Kidney glomerular epithelial cell (primary cell): ENCODE data around the gene LHFPL6.
A peak's percentile ranks its signal among the peaks of the same experiment; 100 is the strongest.

Source experiments
- DNase-seq: peaks from one replicate; lab custom pipeline; 2025; lab: John Stamatoyannopoulos, UW

The LHFPL6 gene

GRCh38 chr13:39411511-39411910 is 191.5 kb downstream of the LHFPL6 start:
- no peak for DNase-seq

DNA sequence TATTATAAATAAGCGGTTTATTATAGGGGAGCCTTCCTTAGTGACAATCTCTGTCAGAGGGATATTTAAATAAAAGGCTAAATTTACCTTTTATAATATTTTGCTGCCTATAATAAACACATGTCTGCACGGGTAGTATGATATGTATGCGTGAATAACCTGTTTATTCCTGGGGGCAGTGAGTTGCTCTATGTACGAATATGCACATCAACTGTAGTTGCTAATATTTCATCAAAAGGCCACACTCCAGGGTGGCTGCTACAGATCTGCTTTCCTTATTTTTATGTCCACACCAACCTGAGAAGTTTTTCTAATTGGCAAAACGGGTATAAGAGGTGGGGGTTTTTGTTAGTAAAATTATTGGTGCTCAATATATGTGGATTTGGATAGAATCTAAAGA is 192.0 kb downstream of the LHFPL6 start:
- DNase-seq = no peak

DNA sequence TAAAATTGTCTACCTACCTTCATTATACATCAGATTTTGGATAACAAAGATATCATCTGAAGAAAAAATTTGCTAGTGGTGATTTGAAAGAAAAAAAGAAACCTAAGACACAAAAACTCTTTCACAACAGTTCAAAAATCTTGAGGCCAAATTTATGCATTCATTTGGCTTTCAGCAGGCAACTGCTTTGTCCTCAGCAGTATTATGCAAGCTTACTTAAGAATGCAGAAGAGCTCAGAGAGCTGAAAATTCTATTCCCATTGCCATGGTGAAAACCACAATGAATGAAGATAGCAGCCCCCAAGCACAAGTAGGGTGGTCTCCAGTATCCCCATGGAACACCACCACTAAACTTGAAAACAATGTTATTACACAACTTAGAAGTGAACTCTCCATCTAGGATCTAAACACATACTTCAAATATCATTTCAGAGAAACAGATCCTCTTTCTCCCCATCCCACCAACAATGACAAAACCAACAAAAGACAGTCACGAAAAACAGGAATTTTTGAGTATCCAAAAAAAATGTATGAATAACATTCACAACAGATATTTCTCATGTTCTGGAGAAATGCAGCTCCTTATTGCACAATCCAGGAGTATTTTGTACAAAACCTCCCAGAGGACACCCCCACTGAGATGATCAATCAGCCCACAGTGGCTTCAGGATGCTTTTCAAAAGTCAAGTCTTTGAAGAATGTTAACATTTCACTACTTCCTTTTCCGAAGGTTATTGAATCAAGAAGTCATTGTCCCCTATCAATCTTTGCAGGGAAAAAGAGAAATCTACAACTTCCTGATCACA is 192.7 kb downstream of the LHFPL6 start:
- DNase-seq = no peak

DNA sequence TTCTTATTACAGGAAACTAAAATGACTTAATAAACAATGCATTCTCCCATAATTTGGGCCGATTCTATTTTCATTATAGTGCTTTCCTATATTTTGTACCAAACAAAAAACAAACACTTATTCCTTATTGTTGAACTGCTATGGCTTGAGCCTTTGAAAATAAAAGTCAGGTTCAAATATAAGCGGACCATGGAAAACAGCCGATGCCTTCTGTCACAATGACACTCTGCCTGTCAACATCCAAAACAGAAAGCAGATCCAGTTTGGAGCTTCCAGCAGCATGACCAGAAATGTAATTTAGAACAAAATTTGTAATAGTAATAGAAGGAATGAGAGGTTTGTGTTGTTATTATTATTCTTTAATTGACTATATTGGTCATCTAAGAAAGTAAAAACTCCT is 194.5 kb downstream of the LHFPL6 start:
- no peak for DNase-seq

GRCh38 chr13:39407786-39408185 is 195.2 kb downstream of the LHFPL6 start:
- no peak for DNase-seq

DNA sequence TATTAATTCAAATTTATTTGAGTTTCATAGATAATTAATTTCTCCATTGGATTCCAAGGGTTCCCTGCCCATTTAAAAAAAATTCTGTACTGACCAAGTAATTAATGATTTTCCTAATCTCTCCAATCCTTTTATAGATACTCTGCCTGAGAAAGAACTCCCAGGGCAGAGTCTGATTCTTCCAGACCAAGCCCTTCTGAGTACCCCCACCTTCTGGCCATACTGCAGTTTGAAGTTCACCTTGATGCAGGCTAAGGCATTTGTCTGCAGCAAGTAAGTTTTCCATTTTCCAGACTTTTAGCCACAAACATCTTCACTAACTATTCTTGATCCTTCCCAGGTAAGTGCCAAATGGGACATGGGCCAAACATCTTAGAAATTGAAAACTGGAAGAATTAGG is 195.9 kb downstream of the LHFPL6 start:
- no peak for DNase-seq

GRCh38 chr13:39406688-39407087 is 196.3 kb downstream of the LHFPL6 start:
- no peak for DNase-seq

GRCh38 chr13:39405596-39406205 is 197.3 kb downstream of the LHFPL6 start:
- no peak for DNase-seq

DNA sequence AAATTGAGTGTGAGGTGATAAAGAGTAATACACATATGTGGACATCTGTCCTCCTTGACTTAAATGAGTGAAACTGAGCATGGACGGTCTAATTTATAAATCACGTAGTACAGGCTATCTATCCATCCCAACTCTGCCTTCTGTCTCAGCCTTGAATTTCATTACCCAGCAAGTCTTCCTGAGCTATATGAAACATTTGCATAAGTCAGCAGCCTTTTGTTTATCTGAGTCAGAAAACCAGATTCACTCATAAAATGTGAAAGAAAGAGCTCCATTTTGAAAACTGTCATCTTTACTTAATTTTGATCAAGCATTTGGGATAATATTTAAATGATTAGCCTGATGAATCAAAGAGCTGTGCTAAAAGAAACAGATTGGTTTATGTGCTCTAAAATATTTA is 197.9 kb downstream of the LHFPL6 start:
- no peak for DNase-seq

DNA sequence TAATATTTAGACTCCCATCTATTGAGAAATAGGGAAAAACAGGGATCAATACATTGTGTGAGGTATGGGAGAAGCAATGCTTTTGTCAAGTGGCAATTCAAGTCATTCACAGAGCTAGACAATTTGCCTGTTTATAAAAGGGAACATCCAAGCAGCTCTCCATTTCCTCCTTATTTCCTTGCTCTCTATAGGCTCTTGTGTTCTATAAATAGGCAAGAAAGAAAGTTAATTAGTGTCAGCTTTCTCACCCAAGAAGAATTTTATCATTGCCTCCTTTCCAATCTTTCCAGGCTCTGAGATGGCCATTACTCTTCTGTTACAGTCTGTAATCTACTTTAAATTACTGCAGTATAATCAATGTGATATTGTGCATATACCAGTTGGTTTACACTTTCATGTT is 199.9 kb downstream of the LHFPL6 start:
- peak; percentile 5 for DNase-seq

DNA sequence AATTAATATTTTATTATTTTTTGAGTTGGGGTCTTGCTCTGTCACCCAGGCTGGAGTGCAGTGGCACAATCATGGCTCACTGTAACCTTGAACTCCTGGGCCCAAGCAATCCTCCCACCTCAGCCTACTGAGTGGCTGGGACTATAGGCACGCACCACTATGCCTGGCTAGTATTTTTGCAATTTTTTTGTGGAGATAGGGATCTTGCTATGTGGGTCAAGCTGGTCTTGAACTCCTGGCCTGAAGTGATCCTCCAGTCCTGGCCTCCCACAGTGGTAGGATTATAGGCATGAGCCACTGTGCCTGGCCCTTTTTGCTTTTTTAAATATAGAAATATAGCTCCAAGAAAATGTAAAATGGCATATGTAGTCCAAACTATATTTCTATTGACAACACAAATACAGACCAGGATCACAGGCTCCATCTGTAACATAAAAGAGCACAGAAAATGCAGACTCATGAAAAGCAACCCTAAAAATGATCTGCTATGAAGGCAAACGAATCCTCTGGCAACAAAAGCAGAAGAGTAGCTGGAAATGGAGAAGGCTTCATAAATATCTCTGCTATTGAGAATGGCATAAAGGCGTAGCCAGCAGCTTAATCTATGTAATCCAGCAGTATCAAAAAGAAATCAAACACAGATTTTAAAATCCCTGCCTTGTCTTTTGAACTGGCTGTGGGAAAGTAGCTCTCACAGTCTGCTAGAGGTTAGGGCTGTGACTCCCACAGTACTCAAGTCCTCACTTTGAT is 200.6 kb downstream of the LHFPL6 start:
- no peak for DNase-seq

DNA sequence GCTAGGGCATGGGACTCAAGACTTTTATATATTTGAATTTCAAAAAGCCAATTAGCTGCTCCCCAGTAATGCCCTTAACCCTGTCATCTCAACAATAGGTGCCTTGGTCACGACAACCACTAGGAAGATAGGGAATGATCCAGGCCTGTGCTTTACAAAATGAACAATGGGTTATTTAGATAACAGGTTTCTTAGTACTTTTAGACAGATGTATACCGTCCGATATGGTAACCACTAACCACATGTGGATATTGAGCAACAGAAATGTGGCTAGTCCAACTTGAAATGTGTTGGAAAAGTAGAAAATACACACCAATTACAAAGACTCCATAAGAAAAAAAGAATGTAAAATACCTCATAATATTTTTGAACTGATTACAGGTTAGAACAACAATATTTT is 201.2 kb downstream of the LHFPL6 start:
- no peak for DNase-seq

DNA sequence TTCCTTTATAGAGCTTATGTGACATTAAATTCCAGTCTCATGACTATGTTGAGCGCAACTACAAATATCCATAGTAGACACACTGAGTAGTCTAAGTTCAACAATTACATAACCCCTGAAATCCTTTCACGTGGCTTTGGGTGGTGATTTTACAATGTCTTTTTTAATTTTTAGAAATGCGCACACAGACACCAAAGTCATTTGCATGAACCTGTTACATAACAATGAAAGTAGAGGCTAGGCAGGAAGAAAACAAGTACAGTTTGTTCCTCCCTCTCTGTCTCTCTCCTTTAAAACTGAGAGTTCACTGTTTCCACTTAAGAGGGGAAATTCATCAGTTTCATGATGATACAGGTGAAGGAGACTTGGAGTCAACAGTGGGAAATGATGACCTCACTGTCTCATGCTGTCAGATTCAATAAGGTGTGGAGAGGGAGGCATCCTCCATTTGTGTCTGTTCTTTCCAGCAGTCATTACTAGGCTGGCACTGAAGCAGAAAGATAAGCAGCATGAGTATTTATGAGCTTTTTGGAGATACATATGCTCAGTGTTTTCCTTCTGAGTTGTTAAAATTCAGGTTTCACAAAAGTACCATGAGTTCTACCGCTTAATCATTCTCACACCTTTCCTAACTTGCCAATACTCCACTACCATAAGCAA is 201.8 kb downstream of the LHFPL6 start:
- DNase-seq = peak; percentile 35

- no peak for DNase-seq
These were observed 203.9 kb downstream of the LHFPL6 start for GRCh38 chr13:39399102-39399501.

GRCh38 chr13:39397896-39398265 is 205.1 kb downstream of the LHFPL6 start:
- DNase-seq = no peak

GRCh38 chr13:39397226-39397895 is 205.6 kb downstream of the LHFPL6 start:
- DNase-seq = peak; percentile 14

GRCh38 chr13:39394796-39395678 is 208.0 kb downstream of the LHFPL6 start:
- DNase-seq = no peak

DNA sequence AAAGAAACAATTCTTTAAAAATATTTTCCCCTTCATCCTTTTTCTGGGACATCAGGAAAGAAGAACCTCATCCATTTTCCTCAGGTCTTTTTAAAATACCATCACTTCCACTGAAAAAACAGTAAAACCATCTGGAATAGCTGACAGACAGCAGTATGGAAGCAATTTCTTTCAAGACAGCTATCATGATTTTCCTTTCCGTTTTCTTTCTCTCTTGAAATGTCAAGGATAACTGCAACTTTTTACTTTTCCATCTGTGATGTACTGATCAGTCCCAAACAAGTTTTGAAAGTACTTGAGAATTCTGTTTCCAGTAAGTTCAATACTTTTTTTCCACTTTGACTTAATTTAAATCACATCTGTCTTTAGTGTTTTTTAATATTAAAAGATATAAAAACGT is 211.2 kb downstream of the LHFPL6 start:
- DNase-seq = no peak

- no peak for DNase-seq
These were observed 214.0 kb downstream of the LHFPL6 start for GRCh38 chr13:39389013-39389412.

- no peak for DNase-seq
These were observed 217.3 kb downstream of the LHFPL6 start for GRCh38 chr13:39385621-39386231.

- DNase-seq = no peak
These were observed 217.8 kb downstream of the LHFPL6 start for GRCh38 chr13:39385154-39385553.
